ENCODE measurements around the gene RFC4. TPM values are rescaled to one million over a fixed set of nuclear protein-coding genes. Genes with fewer than 3 reads are reported as not detected.
A peak's percentile ranks its signal among the peaks of the same experiment; 100 is the strongest.

The RFC4 gene
- total and polyA plus RNA-seq, 9 of the 15 experiments (the other 6 are each of a cell fraction or from before 2014, with no cell fraction given): 105 to 227 (median 180) TPM

DNA sequence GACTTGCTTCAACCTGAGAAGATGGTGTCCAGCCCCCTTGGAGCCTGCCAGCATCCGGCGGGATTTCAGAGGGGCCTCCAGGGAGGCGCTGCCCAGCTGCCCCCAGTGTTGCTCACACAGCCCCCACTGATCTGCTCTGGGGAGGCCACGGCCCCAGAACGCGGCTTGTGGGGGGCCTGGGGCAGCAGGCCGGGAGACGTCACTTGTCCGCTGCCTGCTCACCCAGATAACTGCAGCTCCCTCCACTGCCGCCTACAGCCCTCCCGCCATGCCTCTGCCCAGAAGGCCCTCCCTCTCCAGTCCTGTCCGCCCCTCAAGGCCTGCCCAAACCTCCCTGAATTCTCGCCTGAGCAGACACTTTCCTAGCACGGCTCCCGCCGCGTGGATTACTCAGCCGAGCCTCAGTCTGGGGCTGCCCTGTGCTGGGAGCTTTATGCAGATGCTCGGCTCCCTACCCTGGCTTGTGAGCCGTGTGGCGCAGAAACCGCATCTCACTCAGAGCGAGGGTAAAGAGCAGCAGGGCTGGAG lies 19.1 kb upstream of the RFC4 start (continued):
- TF ChIP-seq CBFA2T2 (conservative IDR thresholded peaks at IDR 0.05): peak; percentile 25
- 0 out of 2 replicates have a peak, but pooled peaks have one; percentile 22 for TF ChIP-seq PML (IDR thresholded peaks at IDR 0.05; ENCODE audit: low read length)
- no peak for TF ChIP-seq ZEB2 (IDR thresholded peaks at IDR 0.05)
- TF ChIP-seq TOE1 (IDR thresholded peaks at IDR 0.05; ENCODE audit: borderline replicate concordance): 0 out of 2 replicates have a peak, but pooled peaks have one; percentile 6
- no peak for TF ChIP-seq TOE1 (CRISPR knock-in tag; IDR thresholded peaks at IDR 0.05; ENCODE audit: borderline replicate concordance, low read depth)
- no peak for TF ChIP-seq FOXM1 (IDR thresholded peaks at IDR 0.05; ENCODE audit: low read depth)
- TF ChIP-seq FOXM1 (CRISPR knock-in tag; IDR thresholded peaks at IDR 0.05; ENCODE audit: low read depth): no peak
- TF ChIP-seq POLR2A (conservative IDR thresholded peaks at IDR 0.05): peak; percentile 26; the same call in 1 of the 2 replicates
- TF ChIP-seq, protein P1, sequence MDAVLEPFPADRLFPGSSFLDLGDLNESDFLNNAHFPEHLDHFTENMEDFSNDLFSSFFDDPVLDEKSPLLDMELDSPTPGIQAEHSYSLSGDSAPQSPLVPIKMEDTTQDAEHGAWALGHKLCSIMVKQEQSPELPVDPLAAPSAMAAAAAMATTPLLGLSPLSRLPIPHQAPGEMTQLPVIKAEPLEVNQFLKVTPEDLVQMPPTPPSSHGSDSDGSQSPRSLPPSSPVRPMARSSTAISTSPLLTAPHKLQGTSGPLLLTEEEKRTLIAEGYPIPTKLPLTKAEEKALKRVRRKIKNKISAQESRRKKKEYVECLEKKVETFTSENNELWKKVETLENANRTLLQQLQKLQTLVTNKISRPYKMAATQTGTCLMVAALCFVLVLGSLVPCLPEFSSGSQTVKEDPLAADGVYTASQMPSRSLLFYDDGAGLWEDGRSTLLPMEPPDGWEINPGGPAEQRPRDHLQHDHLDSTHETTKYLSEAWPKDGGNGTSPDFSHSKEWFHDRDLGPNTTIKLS (IDR thresholded peaks at IDR 0.05; ENCODE audit: borderline replicate concordance, low read depth): no peak
- peak; percentile 69 for TF ChIP-seq POLR2G (IDR thresholded peaks at IDR 0.05; ENCODE audit: low read depth, low read length)
- TF ChIP-seq SREBF1 (IDR thresholded peaks at IDR 0.05; ENCODE audit: borderline replicate concordance, low read depth, low read length): no peak
- TF ChIP-seq NFIX (CRISPR knock-in tag; IDR thresholded peaks at IDR 0.05; ENCODE audit: low read depth): no peak
- TF ChIP-seq TAF1 (IDR thresholded peaks at IDR 0.05; ENCODE audit: control insufficient read depth, extremely low read depth, insufficient read depth, low read length, severe bottlenecking): peak; percentile 47
- TF ChIP-seq SNIP1 (IDR thresholded peaks at IDR 0.05; ENCODE audit: low read depth): no peak
- peak; percentile 19 to 49; a peak in 2 of 4 replicates for TF ChIP-seq NRF1 (conservative IDR thresholded peaks at IDR 0.05 in 1 of 2, IDR thresholded peaks at IDR 0.05 in 1 of 2)
- no peak for TF ChIP-seq ERF (CRISPR knock-in tag; IDR thresholded peaks at IDR 0.05)
- TF ChIP-seq DACH1 (IDR thresholded peaks at IDR 0.05; ENCODE audit: partially characterized antibody): no peak
- TF ChIP-seq, protein P2, sequence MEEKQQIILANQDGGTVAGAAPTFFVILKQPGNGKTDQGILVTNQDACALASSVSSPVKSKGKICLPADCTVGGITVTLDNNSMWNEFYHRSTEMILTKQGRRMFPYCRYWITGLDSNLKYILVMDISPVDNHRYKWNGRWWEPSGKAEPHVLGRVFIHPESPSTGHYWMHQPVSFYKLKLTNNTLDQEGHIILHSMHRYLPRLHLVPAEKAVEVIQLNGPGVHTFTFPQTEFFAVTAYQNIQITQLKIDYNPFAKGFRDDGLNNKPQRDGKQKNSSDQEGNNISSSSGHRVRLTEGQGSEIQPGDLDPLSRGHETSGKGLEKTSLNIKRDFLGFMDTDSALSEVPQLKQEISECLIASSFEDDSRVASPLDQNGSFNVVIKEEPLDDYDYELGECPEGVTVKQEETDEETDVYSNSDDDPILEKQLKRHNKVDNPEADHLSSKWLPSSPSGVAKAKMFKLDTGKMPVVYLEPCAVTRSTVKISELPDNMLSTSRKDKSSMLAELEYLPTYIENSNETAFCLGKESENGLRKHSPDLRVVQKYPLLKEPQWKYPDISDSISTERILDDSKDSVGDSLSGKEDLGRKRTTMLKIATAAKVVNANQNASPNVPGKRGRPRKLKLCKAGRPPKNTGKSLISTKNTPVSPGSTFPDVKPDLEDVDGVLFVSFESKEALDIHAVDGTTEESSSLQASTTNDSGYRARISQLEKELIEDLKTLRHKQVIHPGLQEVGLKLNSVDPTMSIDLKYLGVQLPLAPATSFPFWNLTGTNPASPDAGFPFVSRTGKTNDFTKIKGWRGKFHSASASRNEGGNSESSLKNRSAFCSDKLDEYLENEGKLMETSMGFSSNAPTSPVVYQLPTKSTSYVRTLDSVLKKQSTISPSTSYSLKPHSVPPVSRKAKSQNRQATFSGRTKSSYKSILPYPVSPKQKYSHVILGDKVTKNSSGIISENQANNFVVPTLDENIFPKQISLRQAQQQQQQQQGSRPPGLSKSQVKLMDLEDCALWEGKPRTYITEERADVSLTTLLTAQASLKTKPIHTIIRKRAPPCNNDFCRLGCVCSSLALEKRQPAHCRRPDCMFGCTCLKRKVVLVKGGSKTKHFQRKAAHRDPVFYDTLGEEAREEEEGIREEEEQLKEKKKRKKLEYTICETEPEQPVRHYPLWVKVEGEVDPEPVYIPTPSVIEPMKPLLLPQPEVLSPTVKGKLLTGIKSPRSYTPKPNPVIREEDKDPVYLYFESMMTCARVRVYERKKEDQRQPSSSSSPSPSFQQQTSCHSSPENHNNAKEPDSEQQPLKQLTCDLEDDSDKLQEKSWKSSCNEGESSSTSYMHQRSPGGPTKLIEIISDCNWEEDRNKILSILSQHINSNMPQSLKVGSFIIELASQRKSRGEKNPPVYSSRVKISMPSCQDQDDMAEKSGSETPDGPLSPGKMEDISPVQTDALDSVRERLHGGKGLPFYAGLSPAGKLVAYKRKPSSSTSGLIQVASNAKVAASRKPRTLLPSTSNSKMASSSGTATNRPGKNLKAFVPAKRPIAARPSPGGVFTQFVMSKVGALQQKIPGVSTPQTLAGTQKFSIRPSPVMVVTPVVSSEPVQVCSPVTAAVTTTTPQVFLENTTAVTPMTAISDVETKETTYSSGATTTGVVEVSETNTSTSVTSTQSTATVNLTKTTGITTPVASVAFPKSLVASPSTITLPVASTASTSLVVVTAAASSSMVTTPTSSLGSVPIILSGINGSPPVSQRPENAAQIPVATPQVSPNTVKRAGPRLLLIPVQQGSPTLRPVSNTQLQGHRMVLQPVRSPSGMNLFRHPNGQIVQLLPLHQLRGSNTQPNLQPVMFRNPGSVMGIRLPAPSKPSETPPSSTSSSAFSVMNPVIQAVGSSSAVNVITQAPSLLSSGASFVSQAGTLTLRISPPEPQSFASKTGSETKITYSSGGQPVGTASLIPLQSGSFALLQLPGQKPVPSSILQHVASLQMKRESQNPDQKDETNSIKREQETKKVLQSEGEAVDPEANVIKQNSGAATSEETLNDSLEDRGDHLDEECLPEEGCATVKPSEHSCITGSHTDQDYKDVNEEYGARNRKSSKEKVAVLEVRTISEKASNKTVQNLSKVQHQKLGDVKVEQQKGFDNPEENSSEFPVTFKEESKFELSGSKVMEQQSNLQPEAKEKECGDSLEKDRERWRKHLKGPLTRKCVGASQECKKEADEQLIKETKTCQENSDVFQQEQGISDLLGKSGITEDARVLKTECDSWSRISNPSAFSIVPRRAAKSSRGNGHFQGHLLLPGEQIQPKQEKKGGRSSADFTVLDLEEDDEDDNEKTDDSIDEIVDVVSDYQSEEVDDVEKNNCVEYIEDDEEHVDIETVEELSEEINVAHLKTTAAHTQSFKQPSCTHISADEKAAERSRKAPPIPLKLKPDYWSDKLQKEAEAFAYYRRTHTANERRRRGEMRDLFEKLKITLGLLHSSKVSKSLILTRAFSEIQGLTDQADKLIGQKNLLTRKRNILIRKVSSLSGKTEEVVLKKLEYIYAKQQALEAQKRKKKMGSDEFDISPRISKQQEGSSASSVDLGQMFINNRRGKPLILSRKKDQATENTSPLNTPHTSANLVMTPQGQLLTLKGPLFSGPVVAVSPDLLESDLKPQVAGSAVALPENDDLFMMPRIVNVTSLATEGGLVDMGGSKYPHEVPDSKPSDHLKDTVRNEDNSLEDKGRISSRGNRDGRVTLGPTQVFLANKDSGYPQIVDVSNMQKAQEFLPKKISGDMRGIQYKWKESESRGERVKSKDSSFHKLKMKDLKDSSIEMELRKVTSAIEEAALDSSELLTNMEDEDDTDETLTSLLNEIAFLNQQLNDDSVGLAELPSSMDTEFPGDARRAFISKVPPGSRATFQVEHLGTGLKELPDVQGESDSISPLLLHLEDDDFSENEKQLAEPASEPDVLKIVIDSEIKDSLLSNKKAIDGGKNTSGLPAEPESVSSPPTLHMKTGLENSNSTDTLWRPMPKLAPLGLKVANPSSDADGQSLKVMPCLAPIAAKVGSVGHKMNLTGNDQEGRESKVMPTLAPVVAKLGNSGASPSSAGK (IDR thresholded peaks at IDR 0.05): peak; percentile 54

Measured in K562 (cell line).